NCI-H82 treated with DMSO at 0.1 percent for 48 hours (cell line): ENCODE measurements around the gene KIF1C.

Experiments
- DNase-seq: peaks from one replicate; lab custom pipeline; 2025; ENCODE audit not compliant: unreplicated experiment; lab: John Stamatoyannopoulos, UW

Gene KIF1C

DNA sequence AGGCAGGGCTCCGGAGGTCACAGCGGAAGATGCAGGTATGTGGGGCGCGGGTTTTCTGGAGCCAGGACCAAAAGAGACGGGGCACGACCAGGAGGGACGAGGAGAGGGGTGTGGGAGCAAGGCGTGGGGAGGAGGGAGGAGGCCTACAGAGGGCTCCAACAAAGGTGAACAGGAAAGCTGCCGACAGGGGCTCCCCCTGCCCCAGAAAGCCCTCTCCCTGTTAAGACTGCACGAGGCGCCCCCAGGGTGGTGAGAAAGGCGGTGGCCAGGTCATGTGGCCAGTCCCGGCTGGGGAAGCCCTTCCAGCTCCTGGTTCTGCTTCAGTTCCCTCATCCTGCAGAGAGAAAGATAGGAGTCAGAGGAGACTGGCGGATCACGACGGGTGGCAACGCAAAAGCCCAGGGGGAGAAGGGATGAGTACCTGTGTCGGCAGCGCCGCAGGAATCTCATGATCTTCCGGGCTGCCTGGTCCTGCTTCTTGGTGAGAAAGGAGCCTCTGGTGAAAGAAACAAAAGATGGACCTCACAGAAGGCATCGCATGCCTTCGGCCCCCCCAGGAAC is 29.2 kb upstream of the KIF1C start:
- no peak for DNase-seq

DNA sequence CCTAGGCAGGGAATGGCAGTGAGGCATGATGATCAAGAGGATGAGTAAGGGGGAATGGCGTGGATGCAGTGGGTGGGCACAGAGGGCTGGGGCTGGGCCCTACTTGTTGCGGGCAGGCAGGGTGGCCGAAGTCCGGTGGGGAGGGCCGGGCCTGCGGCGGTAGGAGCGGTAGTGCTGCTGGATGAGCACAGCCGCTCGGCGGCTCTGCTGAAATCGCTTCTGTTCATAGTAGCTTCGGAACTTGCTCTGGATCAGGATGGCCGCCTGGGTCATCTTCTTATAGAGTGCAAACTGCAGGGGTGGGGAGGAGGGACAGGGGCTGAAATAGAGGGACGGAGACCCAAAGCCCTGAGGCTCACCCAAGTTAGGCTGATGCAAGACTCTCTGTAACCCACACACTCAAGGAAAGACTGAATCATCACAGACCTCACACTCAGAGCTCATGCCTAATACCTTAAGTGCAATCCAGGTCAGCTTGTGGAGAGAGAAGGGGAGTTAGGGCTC is 28.7 kb upstream of the KIF1C start:
- DNase-seq = no peak

DNA sequence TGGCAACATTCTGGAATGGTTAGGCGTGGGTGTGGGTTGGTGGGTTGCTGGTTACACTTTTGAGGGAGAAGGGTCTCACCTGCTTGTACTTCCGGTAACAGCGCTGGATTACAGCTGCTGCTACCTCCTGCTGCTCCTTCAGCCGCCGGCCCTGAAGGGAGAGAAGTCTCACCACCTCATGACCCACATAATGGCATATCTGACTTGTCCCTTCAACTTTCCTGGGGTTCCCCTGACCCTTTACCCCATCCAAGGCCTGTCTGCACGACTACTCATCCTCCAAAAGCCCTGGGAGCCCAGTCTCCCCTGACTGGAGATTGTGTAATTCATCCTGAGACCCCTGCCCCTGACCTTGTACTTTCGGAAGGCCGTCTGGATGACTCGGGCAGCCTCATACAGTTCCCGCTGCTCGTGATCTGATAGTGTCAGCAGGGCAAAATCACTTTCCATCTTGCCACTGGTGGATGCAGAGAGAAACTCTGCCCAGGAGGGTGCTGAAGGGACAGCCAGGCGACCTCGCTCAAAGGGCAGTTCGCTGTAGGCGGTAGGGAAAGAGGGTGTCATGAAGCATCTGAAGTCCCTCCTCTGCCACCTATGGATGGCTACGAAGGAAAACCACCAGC is 28.1 kb upstream of the KIF1C start:
- DNase-seq = no peak

DNA sequence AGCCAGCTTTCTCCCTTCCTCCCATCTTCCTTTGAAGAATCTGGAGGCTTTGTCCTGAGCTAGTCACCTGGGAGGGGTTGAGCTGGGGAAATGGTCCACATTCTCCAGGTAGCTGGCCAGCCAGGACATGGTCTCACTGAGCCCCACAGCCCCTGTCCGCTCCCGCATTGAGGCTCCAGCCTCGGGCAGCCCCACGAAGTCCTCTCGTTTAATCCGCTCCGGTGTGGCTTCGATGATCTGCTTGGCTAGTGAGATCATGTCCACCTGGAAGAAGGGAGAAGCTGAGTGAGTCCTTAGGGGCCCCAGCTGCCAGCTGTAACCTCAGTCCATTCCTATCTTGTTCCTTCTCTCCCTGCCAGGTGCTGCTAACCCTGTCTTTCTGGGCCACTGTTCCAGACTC is 27.5 kb upstream of the KIF1C start:
- no peak for DNase-seq

DNA sequence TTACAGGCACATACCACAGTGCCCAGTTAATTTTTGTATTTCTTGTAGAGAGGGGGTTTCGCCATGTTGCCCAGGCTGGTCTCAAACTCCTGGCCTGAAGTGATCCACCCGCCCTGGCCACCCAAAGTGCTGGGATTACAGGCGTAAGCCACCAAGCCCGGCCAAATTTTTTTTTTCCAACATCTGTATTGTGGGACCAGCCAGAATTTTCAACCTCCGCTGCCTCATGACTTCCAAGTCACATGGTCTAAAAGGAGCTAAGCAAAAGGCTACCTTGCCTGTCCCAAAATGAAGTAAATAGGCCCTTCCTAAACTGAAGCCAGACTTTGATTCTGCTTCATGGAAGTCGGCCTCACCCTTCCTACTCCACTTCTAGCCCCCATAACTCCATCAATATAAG is 25.9 kb upstream of the KIF1C start:
- DNase-seq = no peak

DNA sequence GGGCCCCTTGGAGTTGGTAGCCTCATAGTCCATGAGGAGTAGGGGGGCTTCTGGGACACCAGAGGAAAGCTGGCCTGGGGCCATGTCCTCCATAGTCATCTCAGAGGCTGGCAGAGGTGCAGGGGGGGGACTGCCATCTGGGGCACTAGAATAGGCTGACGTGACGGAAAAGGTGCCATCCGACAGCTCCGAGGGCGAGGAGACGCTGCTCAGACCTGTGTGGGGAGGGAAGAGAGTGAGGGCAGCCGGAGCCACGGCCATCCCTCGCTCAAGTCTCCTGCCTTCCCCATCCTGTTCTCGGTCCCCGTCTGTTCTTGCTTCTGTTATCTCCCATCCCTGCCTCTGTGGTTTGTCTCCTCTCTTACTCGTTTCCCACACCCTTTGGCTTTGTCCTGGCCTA is 25.4 kb upstream of the KIF1C start:
- DNase-seq = no peak

DNA sequence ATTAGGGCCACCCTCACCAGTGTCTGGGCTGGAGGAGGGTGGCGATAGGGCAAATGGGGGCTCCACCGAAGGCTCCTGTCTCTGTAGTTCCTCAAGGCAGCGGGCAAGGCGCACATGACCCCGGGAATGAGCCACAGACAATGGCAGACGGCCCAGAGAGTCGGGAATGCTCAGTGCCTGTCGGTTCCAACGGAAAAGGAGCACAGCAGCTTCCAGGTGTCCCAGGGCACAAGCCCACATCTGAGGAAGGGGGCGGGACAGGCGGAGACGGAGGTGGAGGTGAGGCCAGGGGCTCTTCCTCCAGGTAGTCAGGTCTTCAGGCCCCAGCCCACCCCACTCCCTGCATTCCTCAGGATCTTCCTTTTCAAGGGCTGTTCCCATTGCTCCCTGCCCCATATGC is 25.0 kb upstream of the KIF1C start:
- no peak for DNase-seq

DNA sequence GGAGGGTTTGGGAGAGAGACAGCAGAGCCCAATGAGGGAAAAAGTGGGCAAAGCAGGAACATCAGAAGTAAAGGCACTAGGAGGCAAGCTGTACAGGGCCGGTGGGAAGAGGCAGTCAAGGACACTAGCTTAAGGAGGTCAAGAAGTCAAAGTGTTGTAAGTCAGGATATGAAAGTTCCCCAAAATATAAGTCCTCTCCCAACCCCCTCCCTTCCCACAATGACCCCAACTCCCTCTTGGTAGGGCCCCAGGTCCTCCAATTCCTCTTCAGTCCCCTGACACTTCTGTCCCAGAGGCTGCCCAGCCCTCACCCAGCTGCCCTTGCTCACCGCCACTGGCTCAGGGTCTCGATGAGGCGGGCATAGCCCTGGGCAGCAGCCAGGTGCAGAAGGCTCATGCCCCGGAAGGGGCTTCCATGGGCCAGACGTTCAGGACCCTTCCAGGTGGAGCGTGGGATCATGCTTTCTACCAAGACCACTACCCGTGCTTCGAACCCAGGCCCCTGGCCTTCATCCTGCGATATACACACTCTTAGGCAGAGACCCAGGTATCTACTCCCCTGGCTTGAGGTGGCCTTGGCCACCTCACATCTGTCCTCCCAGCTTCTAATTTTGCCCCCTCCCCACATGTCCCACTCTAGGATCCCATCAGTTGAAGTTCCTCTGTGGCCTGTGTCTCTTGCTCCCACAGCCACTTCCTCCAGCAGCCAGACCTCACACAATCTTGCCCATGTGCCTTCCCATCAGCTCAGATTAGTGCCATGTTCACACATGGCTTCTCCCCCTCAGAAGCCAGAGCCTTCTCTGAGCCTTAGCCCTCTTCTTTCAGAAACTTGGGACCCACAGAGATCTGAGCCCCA is 24.3 kb upstream of the KIF1C start:
- no peak for DNase-seq

DNA sequence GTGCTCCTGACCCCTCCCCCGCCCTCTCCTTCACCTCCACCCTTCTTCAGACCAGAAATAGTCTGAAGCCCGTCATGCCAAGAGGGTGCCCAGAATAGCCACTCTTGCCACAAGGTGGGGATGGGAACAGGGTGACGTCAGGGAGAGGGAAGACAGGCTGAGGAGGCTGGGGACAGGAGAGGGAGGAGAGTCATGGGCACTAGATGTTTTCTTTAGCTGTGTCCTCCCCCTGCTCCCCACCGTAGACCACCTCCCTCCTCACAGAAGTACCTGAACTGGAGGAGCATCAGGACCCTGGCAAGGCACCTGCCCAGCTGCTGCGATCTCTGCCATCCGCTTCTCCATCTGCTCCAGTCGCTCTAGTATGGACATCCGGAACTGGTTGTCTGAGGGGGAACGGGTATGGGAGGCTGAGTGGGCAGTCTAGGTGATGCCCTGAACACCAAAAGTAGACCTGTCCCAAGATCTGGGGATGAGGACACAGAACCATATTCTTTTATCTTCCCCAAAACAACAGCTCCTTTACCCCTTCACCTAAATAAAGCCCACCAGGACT is 23.6 kb upstream of the KIF1C start:
- DNase-seq = no peak

DNA sequence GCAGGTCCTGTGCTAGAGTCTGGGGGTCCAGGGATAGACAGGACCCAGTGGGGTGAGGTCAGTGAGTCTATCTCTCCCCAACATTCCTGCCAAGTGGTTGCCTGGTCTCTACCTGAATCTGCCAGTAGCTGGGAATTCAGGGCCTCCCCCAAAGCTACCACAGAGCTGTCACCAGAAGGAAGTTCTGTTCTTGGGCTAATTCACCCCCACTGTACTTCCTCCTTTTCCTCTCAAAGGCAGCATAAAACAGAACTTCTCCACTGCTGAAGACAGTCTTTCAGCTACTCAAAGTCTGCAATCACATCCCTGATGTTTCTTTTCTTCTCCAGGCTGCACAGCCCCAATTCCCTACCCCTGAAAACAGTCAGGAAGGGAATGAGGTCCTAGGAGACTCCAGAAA is 19.0 kb upstream of the KIF1C start:
- DNase-seq = no peak

DNA sequence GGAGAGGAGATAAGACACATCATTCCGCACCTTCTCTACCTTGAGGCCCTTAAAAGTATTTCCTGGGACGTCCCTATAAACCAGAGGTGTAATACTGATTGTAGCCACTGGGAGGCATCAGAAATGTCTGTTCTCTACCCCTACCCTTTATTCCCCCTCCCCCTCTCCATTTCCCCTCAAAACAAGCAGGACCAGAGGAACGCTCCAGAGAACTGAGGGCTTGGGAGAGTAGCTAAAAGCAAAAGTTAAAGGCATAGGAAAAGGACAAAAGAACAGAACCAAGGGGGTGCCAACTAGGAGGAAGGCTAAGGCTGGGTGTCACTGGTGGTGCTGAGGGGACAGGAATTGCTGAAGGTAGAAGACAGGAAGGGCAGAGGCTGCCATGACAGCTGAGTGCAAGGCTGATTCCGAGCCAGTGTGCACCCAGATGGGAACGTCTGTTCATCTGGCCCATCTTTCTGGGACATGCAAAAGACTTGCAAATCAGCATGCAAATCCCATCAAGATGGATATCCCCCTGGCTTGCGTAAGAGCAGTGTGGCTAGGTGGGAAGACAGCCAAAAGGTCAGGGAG is 17.0 kb upstream of the KIF1C start:
- DNase-seq = peak; percentile 53

DNA sequence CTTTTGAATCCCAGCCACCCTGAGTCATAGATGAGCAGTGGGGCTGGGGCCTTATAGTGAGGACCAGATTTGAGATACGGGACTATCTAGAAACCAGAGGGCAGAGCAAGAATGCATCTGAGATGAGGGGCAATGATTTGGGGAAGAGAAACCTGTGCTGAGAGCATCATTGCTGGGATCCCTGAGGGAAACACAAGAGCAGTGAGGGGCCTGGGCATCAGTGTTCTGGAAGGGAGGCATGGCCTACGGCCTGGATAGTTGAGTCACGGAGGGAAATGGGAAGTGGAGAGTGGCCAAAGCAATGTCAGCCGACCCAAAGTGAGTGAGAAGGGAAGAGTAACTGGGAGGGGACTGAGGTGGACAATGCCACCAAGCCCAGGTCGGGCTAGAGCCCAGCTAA is 15.4 kb upstream of the KIF1C start:
- DNase-seq = no peak

DNA sequence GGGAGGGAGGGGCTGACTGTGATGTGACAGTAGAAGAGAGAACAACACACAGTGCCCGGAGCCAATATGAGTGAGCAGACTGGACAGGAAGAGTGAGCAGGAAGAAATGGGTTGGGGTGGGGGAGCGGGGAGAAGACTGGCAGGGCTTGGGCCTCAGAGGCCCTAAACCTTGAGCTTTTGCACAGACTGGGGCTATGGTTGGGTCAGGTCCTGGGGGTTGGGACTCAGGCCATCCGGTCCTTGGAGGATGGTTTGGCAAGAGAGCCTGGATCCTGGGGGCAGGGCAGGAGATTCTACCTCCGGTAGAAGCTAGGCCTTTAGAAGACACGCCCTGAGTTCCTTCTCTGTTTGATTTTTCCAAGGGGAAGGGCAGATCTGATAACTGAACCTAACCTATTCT is 11.3 kb upstream of the KIF1C start:
- DNase-seq = no peak

DNA sequence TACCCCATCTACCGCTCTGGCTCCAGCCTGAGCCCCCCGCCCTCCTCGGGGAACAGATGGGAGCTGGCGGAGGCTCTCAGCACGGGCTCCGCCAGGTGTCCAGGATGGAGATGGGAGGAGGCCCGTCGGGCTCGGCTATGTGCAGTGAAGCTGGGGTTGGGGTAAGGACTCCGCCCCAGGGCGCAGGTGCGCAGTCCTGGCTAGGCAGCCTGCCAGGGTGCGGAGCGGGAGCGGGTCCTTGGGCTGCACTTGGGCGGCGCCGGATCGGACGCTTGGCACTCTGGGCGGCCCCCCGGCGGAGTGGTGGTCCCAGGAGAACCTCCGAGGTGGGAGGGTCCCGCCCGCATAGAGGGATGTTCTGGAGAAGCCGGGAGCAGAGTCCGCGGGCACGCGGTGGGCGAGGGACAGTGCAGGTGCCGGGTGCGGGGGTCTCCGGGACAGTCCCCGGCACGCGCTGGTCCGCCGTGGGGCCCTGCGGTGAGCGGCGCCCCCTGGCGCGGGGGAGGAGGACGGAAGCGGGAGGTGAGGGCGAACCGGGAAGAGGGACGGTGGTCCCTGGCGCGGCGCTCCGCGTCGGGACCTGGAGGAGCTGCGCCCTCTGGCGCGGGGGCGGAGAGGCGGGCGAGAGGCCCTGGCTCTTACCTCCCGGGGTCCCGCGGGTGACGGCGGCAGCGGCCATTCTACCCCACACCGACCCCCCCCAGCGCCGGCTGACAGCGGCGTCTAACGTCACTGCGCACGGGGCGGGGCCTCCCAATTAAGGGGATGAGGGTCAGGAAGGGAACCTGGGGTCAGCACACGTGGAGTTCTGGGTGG is 10.6 kb upstream of the KIF1C start, which contains the start of gene CAMTA2:
CAMTA2 (minus strand) TSS at position 725 of the 816 bp plus-strand sequence. CDS start 1,453 bp downstream, outside the sequence.
- DNase-seq = peak; percentile 89

DNA sequence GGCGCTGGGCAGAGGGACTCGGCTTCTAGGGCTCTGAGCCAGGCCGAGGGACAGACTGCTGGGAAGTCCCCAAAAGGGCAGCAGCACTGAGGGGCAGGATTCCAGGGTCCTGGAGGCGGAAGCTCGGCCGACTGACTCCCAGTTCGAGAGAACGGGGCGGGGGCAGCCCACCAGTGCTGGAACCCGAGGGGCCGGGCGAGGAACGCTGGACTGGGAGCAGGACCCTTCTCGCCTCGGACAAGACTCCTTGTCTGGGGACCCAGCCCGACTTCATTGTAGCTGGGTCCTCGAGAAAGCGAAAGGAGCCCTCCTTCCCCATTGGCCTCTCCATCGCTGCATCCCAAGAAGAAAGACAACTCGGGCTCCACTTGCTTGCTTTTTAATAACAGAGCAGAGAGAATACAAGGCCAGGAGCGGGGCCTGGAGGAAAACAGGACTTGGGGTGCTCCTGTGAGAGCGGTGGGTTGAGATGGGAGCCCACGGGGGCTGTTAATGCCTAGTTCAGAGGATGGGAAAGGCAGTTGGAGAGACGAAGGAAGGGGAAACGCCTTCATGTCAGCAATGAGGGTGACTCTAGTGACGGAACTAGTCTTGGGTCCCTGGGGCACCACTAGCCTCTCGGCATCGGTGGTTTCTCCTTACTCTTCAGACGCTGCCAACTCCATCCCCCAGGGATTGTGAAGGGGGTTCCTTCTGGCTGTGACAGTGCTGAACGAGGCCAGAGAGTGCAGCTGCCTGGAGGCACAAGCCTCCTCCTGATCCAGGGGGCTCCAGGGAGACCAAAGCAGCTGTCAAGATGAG is 9.8 kb upstream of the KIF1C start:
- no peak for DNase-seq

DNA sequence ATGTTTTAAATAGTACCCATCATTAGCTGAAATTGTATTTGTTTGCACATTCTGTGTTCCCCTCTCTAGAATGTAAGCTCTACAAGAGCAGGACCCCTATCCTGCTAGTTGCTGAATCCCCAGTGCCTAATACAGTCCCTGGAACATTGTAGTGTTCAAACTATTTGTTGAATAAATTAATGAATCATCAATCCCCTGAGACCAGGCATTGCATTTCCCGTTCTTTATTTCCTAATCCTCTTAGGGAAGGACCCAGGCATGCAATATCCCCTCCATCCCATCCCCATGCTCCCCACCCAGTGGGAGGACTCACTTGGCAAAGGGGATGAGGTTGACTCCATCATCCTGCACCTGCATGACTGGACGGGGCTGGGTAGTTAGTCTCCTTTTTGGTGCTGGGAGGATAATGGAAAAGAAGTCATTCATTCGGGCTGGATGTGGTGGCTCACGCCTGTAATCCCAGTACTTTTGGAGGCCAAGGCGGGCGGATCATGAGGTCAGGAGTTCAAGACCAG is 3.6 kb upstream of the KIF1C start:
- no peak for DNase-seq

DNA sequence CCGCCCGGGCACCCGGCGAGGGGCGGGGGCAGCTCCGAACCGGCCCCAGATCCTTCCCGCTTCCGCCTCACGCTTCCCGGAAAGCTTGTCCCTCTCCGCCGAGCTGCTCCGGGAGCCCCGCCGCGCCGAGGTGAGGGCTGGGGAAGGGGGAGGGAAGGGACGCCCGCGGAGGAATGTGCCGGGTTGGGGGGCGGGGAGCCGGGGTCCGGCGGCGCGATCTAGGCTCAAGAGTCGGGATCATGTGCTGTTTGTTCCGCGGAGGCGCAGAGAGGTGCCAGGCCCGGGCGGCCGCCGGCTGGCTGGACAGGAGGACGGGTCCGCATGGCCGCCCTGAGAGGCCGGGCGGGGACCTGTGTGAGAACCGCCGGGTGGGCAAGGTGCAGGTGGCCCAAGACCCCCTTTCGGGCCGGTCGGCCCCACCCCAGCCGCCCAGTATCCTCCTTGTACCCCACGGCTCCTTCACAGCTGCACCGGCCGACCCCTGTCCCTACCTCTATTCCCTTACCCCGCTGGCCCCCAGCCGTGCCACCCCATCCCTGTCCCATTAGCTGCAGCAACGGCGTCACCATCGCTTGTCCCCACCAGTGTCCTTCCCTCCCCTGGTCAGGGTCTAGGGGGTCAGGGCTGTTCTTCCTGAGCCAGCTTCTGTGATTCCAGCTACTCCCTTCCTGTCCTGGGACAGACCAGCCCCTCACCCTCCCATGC is 429 bp downstream of the KIF1C start:
- no peak for DNase-seq

DNA sequence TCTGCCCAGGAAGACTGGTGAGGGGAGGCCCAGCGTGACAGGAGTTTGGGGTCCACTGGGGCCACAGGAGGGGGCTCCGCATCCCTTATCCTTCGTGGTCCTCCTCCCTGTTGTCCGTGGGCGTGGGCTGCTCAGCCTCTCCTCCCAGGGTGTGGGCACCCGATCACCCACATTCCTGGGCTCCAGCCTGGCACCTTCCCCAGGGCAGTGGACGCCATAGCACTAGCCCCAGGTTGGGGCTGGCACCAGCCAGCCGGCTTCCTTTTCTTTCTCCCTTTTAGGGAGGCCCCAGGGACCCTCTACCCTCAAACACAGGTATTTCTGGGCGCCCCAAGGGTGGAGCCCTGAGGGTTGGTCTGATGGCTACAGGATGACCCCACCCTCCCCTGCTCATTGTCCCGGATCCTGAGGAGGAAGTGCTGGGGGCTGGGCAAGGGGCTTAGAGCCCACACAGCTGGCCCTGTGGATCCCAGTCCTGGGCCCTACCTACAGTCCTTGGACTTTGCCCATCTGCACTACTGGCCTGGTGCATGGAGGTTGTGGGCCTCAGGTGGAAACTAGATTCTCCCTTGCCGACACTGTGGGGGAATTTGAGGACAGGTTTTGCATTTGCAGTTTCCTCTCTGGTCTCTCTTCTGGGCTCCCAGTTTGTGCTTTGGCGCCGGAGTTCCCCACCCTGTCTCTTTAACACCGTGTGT is 1.1 kb downstream of the KIF1C start:
- no peak for DNase-seq
